IPS-18c (cell line): ENCODE results near the gene GATB.

Source experiments
- H3K4me3 ChIP-seq: 2 replicates; pipeline ENCODE4 v1.7.0; 2013; ENCODE audit warnings: low read depth, mild to moderate bottlenecking, low read length, moderate library complexity; ENCODE audit not compliant: insufficient read depth
- H3K9me3 ChIP-seq: one replicate; pipeline ENCODE4 v1.6.1; 2013; ENCODE audit warnings: mild to moderate bottlenecking, low read length, moderate library complexity; ENCODE audit not compliant: control insufficient read depth, insufficient read depth

The GATB gene

DNA sequence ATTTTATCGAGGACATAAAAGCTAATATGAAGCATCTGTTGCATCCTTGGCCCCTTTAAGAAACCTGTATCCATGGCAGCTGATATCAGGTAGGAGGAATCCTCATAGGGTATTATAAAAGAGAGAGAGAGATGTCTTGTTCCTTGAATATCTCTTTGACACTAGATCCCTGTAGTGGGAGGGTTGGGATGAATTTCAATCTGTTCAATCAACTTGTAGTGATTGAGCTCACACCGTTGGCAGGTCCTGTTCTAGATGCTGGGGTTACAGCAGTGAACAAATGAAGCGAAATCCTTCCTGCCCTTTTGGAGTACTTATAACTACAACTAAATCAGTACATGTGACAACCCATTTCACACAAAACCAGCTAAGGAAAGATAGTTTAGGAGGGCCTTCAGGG is 35.3 kb upstream of the GATB start:
- Histone ChIP-seq H3K9me3 (no peaks in the 10 kb centered on the region), H3K4me3 (no peak overlapping the region)

DNA sequence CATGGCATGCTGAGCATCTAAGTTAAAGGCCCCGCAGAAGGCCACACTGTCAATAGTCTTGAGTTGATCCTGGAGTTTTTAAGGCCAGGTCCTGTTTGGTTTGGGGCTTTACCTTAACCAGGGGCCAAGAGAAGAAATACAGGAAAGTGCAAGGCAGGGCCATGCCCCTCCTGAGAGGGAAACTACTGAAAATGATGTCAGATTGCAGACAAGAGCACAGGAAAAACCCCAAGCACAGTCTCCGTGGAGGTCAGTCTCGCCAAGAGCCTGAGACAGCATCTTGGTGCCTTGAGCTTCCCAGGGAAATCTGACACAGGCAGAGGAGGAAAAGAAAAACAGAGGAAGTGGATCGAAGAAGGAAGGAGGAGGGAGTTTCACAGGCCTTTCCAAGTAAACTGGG is 32.2 kb upstream of the GATB start:
- H3K9me3 ChIP-seq = no peaks in the 10 kb centered on the region
- no peak overlapping the region for H3K4me3 ChIP-seq

DNA sequence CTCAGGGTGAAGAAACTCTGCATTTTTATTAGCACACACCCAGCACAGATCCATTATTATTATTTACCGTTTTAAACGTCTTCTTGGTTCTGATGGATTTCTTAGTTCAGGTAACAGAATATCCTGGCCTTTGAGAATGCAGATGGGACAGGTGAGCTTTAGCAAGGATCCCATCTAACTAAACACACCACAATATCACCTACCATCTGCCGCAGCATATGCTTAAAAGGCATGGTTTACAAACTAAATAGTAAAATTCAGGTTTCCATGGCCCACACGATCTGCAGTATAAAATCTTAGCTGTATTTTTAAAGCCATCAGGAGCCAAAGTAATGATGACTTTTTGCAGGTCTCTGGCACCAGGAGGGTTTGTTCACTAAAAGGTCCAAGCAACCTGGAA is 31.7 kb upstream of the GATB start:
- H3K4me3 ChIP-seq = no peak overlapping the region
- no peaks in the 10 kb centered on the region for H3K9me3 ChIP-seq

DNA sequence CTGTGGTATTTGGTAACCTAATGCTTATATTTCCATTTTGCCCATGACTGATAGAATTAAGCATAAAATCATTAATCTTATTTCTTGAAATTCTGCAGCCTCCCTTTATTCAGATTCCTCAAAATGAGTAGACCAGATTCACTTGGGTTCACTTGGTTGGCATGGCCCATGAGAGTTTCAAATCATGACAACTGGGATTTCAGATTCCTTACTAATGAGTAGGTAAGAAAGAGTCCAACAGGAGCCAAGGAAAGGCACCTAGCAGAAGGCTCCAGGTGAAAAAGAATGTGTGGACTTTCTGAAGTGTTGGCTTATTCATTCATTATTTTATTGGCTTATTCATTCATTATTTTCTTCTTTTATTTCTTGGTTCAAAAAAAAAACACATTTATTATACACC is 27.2 kb upstream of the GATB start:
- no peak overlapping the region for H3K4me3 ChIP-seq

DNA sequence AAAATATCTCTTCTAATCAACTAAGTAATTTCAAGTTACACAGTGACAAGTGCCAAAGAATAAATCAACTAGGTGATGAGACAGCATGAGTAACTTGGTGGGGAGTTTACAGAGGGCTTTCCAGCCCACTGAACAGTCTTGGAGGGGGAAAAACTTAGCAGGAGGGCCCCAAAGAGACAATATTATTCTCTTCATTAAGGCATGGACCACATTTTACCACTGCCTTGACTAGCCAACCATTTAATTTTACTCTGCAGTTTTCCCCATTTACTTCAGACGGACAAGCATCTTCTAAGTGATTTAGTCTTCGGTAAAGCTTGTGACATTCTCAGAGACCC is 25.3 kb upstream of the GATB start:
- Histone ChIP-seq H3K9me3 (no peaks in the 10 kb centered on the region), H3K4me3 (no peak overlapping the region)

More for the DNA sequence above, 27.2 kb upstream of the GATB start:
- H3K9me3 ChIP-seq = no peaks in the 10 kb centered on the region

DNA sequence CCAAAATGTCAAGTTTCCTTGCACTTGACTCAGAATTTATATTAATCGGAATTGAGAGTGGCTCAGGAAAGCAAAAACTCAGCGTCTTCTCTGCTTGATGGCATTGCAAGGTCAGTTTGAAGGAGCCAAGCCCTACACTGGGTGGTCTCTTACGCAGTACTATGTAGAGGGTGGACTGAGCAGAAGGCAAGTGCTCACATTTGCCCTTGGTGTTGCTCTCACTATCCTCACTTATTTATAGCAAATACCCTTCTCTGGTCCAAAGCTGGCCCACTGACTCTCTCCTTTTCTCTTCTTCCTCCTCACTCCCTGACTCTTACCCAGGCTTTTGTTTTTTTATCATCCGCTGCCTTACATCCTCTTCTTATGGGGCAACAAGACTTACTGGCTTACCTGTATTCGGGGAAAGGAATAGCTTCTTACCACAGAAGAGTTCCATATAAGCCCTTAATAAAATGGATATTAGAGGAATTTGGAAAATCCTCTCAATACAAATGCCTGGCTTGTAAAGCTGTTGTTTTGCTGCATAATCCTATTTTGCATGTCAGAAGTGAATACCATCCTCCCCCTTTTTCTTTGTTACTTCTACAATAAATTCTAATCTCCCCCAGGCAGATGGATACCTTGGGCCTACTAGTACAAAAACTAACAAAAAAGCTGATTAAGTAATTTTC is 24.8 kb upstream of the GATB start:
- H3K9me3 ChIP-seq = no peaks in the 10 kb centered on the region
- no peak overlapping the region for H3K4me3 ChIP-seq

DNA sequence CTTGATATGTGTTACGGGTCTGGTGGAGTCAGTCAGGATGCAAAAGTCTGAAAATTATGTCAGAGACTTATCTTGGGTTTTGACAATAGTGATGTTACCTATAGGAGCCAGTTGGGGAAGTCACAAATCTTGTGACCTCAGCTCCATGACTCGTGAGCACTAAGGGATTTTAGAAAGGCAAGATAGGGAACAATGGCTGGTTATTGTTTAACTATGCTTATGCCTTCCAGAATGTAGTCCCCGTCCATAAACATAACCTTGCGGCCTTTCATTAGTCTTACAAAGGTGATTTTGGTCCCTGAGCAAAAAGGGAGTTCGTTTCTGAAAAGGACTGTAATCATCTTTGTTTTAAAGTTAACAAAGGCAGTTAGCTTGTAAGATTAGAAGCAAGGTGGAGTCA is 23.9 kb upstream of the GATB start:
- no peak overlapping the region for H3K4me3 ChIP-seq
- H3K9me3 ChIP-seq = no peaks in the 10 kb centered on the region

DNA sequence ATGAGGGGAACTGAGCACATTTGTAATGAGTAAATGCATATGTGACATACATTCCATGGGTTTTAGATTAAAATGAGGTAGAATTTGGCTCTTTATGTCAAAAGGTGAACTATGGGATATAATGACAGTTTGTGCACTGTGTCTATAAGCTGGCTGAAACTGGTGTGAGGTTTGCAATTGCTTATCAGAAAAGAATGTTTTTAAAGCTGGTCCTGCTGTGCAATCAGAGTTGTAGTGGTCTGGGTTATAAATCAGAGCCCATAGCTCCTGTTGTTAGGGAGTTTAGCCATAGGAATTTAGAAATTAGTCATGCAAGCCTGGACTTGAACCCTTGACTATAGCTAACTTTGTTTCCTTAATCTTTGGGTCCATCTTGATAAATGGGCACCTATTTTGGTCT is 23.1 kb upstream of the GATB start:
- H3K9me3 ChIP-seq = no peaks in the 10 kb centered on the region
- no peak overlapping the region for H3K4me3 ChIP-seq

DNA sequence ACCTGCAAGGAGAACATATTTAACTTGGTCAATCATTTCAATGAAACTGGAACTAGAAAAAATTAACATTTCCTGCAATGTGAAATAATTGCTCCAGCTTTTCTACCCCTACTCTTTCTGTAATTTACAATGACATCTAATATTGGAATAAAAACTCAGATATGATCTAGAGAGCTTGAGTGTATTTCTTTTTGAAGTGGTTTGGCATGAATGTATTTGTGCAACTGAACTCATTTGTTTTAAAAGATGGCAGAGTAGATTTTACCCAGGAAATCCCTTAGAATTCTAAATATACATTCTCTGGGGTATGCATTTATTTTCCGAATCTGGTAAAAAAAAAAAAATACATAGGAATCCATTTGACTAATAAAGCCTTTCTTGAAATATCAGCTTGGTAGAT is 21.5 kb upstream of the GATB start:
- no peaks in the 10 kb centered on the region for H3K9me3 ChIP-seq

DNA sequence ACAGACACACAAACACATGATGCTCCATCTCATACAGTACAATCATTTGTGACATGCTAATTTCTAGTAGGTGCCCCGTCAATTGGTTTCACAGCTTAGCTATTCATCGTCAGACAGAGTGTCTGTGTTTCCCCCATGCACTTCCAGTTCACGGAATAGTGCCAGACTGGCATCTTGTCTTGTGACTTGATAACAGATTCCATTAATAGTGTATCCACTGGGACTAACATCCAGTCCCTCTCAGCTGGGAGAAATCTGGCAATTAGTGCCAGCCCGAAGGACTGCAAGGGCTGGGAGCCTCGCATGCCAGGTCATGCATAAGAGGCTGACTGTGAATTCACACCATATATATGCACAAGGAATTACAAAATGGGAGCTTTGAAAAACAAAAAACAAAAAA is 20.2 kb upstream of the GATB start:
- Histone ChIP-seq H3K9me3 (no peaks in the 10 kb centered on the region), H3K4me3 (no peak overlapping the region)

More for the DNA sequence above, 21.5 kb upstream of the GATB start:
- H3K4me3 ChIP-seq = no peak overlapping the region

DNA sequence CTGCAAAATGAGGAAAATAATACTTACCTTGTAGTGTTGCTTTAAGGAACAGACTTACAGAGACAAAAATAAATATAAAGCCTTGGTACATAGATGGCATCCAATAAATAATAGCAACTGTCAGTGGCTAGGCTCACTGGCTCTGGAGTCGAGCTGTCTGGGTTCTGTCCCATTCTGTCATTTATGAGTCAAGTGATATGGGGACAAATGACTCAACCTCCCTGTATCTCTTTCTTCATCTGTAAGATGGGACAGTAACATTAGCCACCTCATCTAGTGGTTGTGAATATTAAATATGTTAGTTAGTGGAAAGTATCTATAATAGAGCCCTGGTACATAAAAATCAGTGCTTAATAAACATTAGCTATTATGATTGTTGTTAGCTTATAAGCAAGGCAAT is 16.7 kb upstream of the GATB start:
- Histone ChIP-seq H3K9me3 (peaks cover 6% of the 10 kb centered on the region), H3K4me3 (no peak overlapping the region)

DNA sequence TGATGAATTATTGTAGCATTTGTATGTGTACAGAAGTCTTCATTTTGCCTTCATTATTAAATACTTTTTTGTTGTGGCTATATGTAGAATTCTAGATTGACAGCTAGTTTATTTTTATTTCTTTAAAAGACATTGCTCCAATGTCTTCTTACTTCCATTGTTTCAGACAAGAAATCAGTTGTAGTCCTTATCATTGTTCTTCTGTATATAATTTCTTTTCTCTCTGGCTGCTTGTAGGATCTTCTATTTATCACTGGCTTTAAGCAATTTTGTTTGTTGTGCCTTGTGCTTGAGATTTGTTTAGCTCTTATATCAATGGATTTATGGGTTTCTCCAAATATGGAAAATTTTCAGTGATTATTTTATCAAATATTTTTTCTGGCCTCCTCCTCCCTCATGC is 13.5 kb upstream of the GATB start:
- Histone ChIP-seq H3K4me3 (no peak overlapping the region), H3K9me3 (peaks cover 6% of the 10 kb centered on the region)

DNA sequence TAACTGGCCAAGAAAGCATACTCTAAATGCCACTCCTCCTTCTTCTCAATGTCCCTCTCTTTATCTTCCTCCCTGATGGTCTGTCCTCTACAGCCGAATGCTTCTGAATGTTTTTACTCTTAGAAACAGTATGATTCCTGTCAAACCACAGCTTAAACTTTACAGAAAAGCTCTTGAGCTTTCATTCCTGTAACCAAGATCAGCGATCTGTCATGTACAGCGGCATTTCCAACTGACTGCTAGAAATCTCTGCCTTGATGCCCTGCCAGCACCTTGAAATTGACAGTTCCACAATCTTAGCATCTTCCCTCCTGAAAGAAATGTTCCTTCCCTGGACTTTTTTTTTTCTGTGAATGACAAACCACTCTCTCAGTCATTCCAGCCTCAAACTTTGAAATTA is 11.5 kb upstream of the GATB start:
- H3K4me3 ChIP-seq = no peak overlapping the region
- H3K9me3 ChIP-seq = peaks cover 6% of the 10 kb centered on the region

DNA sequence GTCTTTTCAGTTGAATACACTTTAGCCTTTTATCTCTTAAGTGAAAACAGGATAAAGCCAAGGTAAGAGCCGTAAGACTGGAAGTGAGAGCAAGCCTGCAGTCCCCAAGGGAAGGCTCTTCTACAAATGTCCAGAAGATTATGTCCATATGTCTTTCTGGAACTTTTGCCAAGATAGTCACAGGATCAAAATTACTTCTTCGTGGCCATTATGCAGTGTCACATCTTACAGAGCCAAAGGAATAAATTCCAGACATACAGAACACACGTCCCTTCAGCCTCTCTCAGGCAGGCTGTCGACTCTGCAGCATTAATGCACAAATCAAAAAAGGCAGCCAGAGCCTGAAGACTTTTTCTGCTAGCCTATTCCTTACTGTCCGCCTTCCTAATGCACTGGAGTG is 10.9 kb upstream of the GATB start:
- Histone ChIP-seq H3K4me3 (no peak overlapping the region), H3K9me3 (peaks cover 6% of the 10 kb centered on the region)

DNA sequence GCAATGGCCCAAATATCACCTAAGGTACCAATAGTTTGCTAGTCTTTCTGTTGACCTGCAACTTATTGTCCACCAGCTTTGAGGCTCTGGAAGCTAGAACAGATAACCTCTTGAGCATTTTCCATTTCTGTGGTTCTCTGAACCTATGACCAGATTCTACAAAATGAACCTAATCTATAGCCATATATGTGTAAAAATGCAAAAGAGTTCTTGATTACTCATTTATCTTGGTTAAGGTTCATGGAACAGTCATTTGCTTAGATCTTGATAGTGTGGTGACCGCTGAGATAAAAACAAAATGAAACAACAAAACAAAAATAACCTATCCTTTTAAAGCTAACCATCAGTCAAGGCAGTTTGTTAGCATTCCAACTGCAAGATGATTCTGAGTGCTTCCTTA is 9.3 kb upstream of the GATB start:
- Histone ChIP-seq H3K4me3 (no peak overlapping the region), H3K9me3 (peaks cover 3% of the 10 kb centered on the region)

DNA sequence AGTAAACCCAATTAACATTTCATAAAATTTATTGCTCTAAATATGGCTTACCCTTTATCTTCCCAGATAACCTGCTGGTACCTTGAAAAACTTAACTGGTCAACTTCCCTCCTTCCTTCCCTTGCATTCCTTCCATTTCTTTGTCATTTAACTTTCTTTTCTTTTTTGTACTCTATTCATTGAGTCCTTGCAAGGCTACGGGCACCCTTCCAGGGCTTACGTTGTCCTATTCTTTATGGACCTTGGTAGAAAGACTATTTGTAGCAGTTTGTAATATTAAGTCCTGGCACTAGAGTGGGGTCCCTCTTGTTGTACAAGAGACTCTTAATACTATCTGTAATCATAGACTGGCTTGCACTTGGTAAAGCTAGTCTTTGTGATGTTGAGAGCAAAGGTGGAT is 8.0 kb upstream of the GATB start:
- Histone ChIP-seq H3K9me3 (no peaks in the 10 kb centered on the region), H3K4me3 (no peak overlapping the region)

DNA sequence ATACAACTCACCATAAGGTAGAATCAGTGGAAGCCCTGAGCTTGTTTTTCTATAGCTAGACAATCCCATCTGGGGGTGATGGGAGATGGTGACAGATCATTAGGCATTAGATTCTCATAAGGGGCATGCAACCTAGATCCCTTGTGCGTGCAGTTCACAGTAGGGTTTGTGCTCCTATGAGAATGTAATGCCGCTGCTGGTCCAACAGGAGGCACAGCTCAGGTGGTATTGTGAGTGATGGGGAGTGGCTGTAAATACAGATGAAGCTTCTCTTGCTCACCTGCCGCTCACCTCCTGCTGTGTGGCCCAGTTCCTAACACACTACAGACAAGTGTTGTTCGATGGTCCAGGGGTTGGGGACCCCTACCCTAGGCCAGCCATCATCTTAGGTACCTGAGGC is 5.9 kb upstream of the GATB start:
- H3K9me3 ChIP-seq = no peaks in the 10 kb centered on the region
- H3K4me3 ChIP-seq = no peak overlapping the region

DNA sequence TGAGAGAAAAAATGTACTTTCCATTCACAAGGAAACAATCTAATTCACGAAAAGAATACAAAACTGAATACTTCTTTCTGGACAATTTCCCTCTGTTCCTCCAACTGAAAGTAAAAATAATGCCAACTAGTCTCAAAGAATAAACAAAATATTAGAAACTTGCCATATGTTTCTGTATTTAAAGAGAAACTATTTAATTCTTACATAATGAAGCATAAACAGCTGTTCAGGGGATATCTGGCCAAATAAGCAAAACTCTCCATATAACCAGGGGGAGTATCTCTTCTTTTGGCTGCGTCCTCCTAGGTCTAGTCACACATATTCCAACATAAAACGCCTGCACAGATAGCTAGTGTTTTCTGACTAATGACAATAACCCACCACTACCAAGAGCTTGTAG is 805 bp downstream of the GATB start:
- H3K9me3 ChIP-seq = no peaks in the 10 kb centered on the region
- H3K4me3 ChIP-seq = peak overlapping the region; percentile 90; the same call in 1 of the 2 replicates

DNA sequence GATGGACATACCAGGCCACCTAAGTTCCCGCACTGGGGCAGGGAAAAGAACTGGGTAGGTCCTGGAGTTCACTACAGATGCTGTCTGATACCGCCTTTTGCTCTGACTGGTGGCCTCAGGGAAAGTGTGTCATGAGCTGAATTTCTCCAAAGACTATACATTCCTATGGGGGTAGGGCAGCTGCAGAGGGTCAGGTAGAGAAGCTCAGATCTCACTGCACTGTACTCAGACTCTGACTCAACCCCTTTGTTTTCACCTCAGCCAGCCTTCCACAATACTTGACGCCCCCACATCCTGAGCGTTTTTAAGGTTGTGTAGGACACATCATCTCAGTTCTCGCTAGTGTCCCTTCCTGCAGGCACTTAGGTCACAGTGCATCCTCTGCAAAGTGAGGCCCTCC is 7.8 kb downstream of the GATB start:
- no peaks in the 10 kb centered on the region for H3K9me3 ChIP-seq
- no peak overlapping the region for H3K4me3 ChIP-seq
